Measurements from ENCODE around the gene PROB1. TPM values are rescaled to one million over a fixed set of nuclear protein-coding genes. Genes with fewer than 3 reads are reported as not detected.

Gene PROB1
- total and polyA plus RNA-seq, 2 of the 8 experiments (the other 6 are each of a cell fraction or from before 2014, with no cell fraction given), result 0.89 to 3.1 TPM

- no peak for FAIRE-seq
- no peak overlapping the region for H3K4me2 ChIP-seq (ENCODE audit: insufficient read depth in 1 of 2, low read depth in 2 of 2, low read length in 2 of 2)
- TF ChIP-seq KDM4A (IDR thresholded peaks at IDR 0.05; ENCODE audit: low read depth, low read length, severe bottlenecking) (no peak), PHF8 (conservative IDR thresholded peaks at IDR 0.05; ENCODE audit: low read depth, low read length) (no peak), RXRA (IDR thresholded peaks at IDR 0.05; ENCODE audit: insufficient read depth, low read depth, low read length) (no peak), RAD21 (IDR thresholded peaks at IDR 0.05 in 1 of 2, conservative IDR thresholded peaks at IDR 0.05 in 1 of 2; ENCODE audit: low read depth in 2 of 2, low read length in 2 of 2) (no peak), BACH1 (IDR thresholded peaks at IDR 0.05; ENCODE audit: low read length) (no peak), NANOG (IDR thresholded peaks at IDR 0.05; ENCODE audit: insufficient read depth, low read depth, low read length, poor library complexity, severe bottlenecking) (no peak), SAP30 (IDR thresholded peaks at IDR 0.05; ENCODE audit: insufficient read depth, insufficient replicate concordance, low read length) (no peak), ATF3 (IDR thresholded peaks at IDR 0.05; ENCODE audit: insufficient read depth, low read depth, low read length) (no peak), ASH2L (IDR thresholded peaks at IDR 0.05; ENCODE audit: low read length) (no peak), POU5F1 (IDR thresholded peaks at IDR 0.05; ENCODE audit: low read depth, low read length) (no peak), GTF2F1 (IDR thresholded peaks at IDR 0.05; ENCODE audit: borderline replicate concordance, low read depth, low read length) (no peak), SUZ12 (IDR thresholded peaks at IDR 0.05; ENCODE audit: low read length) (no peak), HDAC2 (IDR thresholded peaks at IDR 0.05; ENCODE audit: borderline replicate concordance in 1 of 2, low read depth in 2 of 2, low read length in 2 of 2) (no peak)
These were observed 21.7 kb upstream of the PROB1 start for GRCh38 chr5:139416651-139417050.

More at GRCh38 chr5:139416651-139417050, 21.7 kb upstream of the PROB1 start:
- Histone ChIP-seq H3K4ac (replicated peaks; ENCODE audit: insufficient read length, low read depth, low read length) (no peak overlapping the region), H2BK120ac (replicated peaks; ENCODE audit: low read depth, low read length) (no peak overlapping the region), H3K4me1 (replicated peaks in 1 of 4; ENCODE audit: control insufficient read depth in 3 of 4, insufficient read depth in 4 of 4, low read length in 3 of 4) (peaks cover 4 to 9% (median 6%) of the 10 kb centered on the region in 4 experiments; a peak in 4 of 7 replicates), H3K23me2 (ENCODE audit: low read depth, low read length) (no peaks in the 10 kb centered on the region), H4K5ac (ENCODE audit: insufficient read length, low read depth, low read length) (no peak overlapping the region), H3K4me3 (ENCODE audit: extremely low read depth in 1 of 4, insufficient read depth in 2 of 4, low read depth in 3 of 4, low read length in 4 of 4) (no peak overlapping the region), H3K23ac (ENCODE audit: insufficient read length) (no peak overlapping the region), H4K91ac (replicated peaks; ENCODE audit: insufficient read length, low read length) (no peak overlapping the region), H3K9me3 (ENCODE audit: insufficient read depth in 2 of 2, low read depth in 1 of 2, low read length in 1 of 2) (no peaks in the 10 kb centered on the region), H2BK20ac (ENCODE audit: low read length) (no peak overlapping the region), H3K9ac (replicated peaks in 1 of 4; ENCODE audit: extremely low read depth in 1 of 4, low read depth in 3 of 4, low read length in 3 of 4) (no peak overlapping the region), H2AFZ (ENCODE audit: low read length) (no peak overlapping the region), H2AK5ac (ENCODE audit: low read depth, low read length) (no peak overlapping the region), H3K27ac (ENCODE audit: low read depth, low read length) (no peak overlapping the region), H2BK15ac (ENCODE audit: low read length) (no peak overlapping the region), H3K79me1 (ENCODE audit: low read depth, low read length) (no peaks in the 10 kb centered on the region), H3K36me3 (ENCODE audit: control insufficient read depth in 2 of 4, insufficient read depth in 4 of 4, low read length in 3 of 4) (peaks cover 2 to 21% (median 6%) of the 10 kb centered on the region in 4 experiments; a peak in 5 of 8 replicates), H4K8ac (ENCODE audit: extremely low read depth, insufficient read depth, low read length) (no peak overlapping the region), H3K18ac (ENCODE audit: extremely low read depth, low read length) (no peak overlapping the region), H3K14ac (ENCODE audit: insufficient read length) (no peak overlapping the region), H3K79me2 (ENCODE audit: control insufficient read depth in 1 of 2, insufficient read depth in 2 of 2, low read length in 2 of 2) (no peaks in the 10 kb centered on the region), H3K56ac (replicated peaks; ENCODE audit: insufficient read length, low read depth, low read length) (no peak overlapping the region), H4K20me1 (replicated peaks in 1 of 2; ENCODE audit: control insufficient read depth in 1 of 2, insufficient read depth in 2 of 2, low read length in 2 of 2) (no peaks in the 10 kb centered on the region), H2BK5ac (ENCODE audit: low read depth, low read length) (no peak overlapping the region), H3K27me3 (replicated peaks in 1 of 4; ENCODE audit: control insufficient read depth in 3 of 4, extremely low read depth in 1 of 4, insufficient read depth in 3 of 4, low read length in 3 of 4) (no peaks in the 10 kb centered on the region), H2BK12ac (ENCODE audit: low read depth, low read length) (no peak overlapping the region)
- WGBS, 2 experiments (ENCODE audit: extremely low coverage in 1 of 2, insufficient coverage in 1 of 2, insufficient read length in 1 of 2, insufficient replicate concordance in 2 of 2, low coverage in 1 of 2, low lambda C conversion rate in 2 of 2, missing lambda C conversion rate in 1 of 2), result 88% methylated on average over 9 of the region's 9 CpGs; no CpG with 5 or more reads in 1 of the 2 experiments
- no peak for DNase-seq (ENCODE audit: low read depth in 1 of 2, low spot score in 2 of 2)
- POLR2A ChIA-PET (ENCODE audit: partially characterized antibody), result interaction anchor here (1.3 kb wide), 1 partner anchor 9 kb away, joined by 3 read pairs; no protein-coding TSS in a partner anchor
- CTCF ChIA-PET (ENCODE audit: partially characterized antibody), result no interaction called here
